ENCODE data around the gene LY6G6D.

DNA sequence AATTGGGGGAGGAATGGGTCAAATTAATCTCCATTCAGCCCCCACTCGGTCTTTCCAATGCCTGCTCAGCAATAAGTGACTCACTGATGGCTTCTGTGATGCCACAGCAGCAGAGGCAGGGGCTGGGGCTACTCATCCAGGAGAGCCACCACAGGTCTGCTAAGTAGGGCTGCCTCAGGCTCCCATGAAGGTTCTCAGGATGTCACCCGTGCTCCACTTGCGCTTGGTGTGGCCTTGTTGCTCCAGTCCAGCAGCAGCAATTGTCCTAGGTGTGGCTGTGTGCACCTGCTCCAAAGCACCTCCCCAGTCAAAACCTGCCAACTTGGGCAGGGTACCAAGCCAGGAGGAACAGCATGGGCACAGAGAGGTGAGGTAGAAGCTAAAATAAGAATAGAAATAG, 7.0 kb downstream of the LY6G6D start:
- TF ChIP-seq POLR2AphosphoS5 (IDR thresholded peaks at IDR 0.05; ENCODE audit: low read depth, low read length): no peak
- TF ChIP-seq POLR2A (IDR thresholded peaks at IDR 0.05; ENCODE audit: low read depth, low read length): no peak
- no peak for TF ChIP-seq SPI1 (IDR thresholded peaks at IDR 0.05; ENCODE audit: low read depth, low read length)
- TF ChIP-seq TAF1 (IDR thresholded peaks at IDR 0.05; ENCODE audit: low read depth, low read length): no peak
- no peak for TF ChIP-seq PAX5 (IDR thresholded peaks at IDR 0.05; ENCODE audit: insufficient read depth, low read length, severe bottlenecking)
- TF ChIP-seq POU2F2 (IDR thresholded peaks at IDR 0.05; ENCODE audit: low read depth, low read length): no peak
